HAP-1 (cell line): ENCODE data around the gene PDE1A.
"Not testable (repeated sequence)": the region's sequence is repeated elsewhere in the genome, so short reads cannot be mapped to it uniquely, and the experiment has no call there.

Experiments used
- DNase-seq, 2 experiments: peaks; one replicate each; pipeline ENCODE4 v3.0.0-alpha.2; 2016 to 2020; ENCODE audit warnings: low spot score in 2 of 2
- H3K27me3 ChIP-seq: fragments of 250-450 bp; sonication (Bioruptor Pico); 2 replicates; pipeline ENCODE4 v1.5.1; 2020; ENCODE audit warnings: low read depth, mild to moderate bottlenecking, moderate library complexity
- H3K36me3 ChIP-seq: fragments of 250-450 bp; sonication (Bioruptor Pico); replicated peaks from 2 replicates; pipeline ENCODE4 v1.5.1; 2020; ENCODE audit warnings: mild to moderate bottlenecking
- H3K4me1 ChIP-seq: fragments of 250-450 bp; sonication (Bioruptor Pico); 2 replicates; pipeline ENCODE4 v1.5.1; 2020; ENCODE audit warnings: mild to moderate bottlenecking
- H3K4me3 ChIP-seq: fragments of 250-450 bp; sonication (Bioruptor Pico); 2 replicates; pipeline ENCODE4 v1.5.1; 2020; ENCODE audit warnings: mild to moderate bottlenecking, moderate library complexity
- H3K9me3 ChIP-seq: fragments of 250-450 bp; sonication (Bioruptor Pico); 2 replicates; pipeline ENCODE4 v1.5.1; 2020; ENCODE audit warnings: mild to moderate bottlenecking, moderate library complexity
- in situ Hi-C: fragments of 300-500 bp; cut with MboI; formaldehyde crosslinking; loops from 3 replicates; pipeline ENCODE4 v1.14.3; 2020; ENCODE audit warnings: low sequenced_read_pairs, inconsistent platforms, mixed read lengths

The PDE1A gene

GRCh38 chr2:182318466-182319220, 108.2 kb downstream of the PDE1A start:
- H3K27me3 ChIP-seq: peaks cover 5% of the 10 kb centered on the region
- in situ Hi-C loops: no loop called here

DNA sequence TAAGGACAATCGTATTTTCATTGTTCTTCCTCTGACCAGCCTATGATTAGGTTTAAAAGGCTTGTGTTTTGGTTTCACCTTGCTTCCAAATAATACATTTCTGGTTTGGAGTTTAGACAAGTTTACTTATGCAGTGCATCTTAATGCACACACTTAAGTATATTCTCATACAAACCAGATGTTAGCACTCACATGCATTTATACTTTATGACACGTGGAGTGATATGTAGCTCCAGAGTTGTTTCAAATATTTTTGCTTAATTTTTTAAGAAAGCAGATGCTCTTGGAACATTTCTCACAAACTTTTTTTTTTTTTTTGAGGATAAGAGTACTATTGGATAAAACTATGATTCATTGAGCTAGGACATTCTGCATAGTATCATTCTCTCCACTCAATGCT, 109.9 kb downstream of the PDE1A start:
- Histone ChIP-seq H3K36me3 (no peaks in the 10 kb centered on the region), H3K9me3 (no peaks in the 10 kb centered on the region), H3K4me3 (no peak overlapping the region), H3K4me1 (no peaks in the 10 kb centered on the region), H3K27me3 (peaks cover 6% of the 10 kb centered on the region)
- in situ Hi-C loops: no loop called here
- no peak for DNase-seq

More at GRCh38 chr2:182318466-182319220, 108.2 kb downstream of the PDE1A start:
- DNase-seq: no peak
- Histone ChIP-seq H3K4me3 (no peak overlapping the region), H3K4me1 (no peaks in the 10 kb centered on the region), H3K36me3 (no peaks in the 10 kb centered on the region), H3K9me3 (no peaks in the 10 kb centered on the region)

- no peak for DNase-seq
- no peaks in the 10 kb centered on the region for H3K36me3 ChIP-seq
- in situ Hi-C loops: no loop called here
- no peaks in the 10 kb centered on the region for H3K9me3 ChIP-seq
- no peak overlapping the region for H3K4me3 ChIP-seq
- H3K27me3 ChIP-seq: no peaks in the 10 kb centered on the region
- no peaks in the 10 kb centered on the region for H3K4me1 ChIP-seq
Observed at GRCh38 chr2:182302972-182303371, 123.9 kb downstream of the PDE1A start.

- in situ Hi-C loops: no loop called here
- Histone ChIP-seq H3K36me3 (no peaks in the 10 kb centered on the region), H3K4me3 (no peak overlapping the region), H3K27me3 (no peaks in the 10 kb centered on the region), H3K4me1 (no peaks in the 10 kb centered on the region), H3K9me3 (no peaks in the 10 kb centered on the region)
- no peak for DNase-seq
Observed at GRCh38 chr2:182302174-182302573, 124.7 kb downstream of the PDE1A start.

GRCh38 chr2:182301093-182301492, 125.7 kb downstream of the PDE1A start:
- H3K36me3 ChIP-seq: no peaks in the 10 kb centered on the region
- no peaks in the 10 kb centered on the region for H3K9me3 ChIP-seq
- no peaks in the 10 kb centered on the region for H3K27me3 ChIP-seq
- H3K4me3 ChIP-seq: no peak overlapping the region
- in situ Hi-C loops: no loop called here
- H3K4me1 ChIP-seq: no peaks in the 10 kb centered on the region
- no peak for DNase-seq

DNA sequence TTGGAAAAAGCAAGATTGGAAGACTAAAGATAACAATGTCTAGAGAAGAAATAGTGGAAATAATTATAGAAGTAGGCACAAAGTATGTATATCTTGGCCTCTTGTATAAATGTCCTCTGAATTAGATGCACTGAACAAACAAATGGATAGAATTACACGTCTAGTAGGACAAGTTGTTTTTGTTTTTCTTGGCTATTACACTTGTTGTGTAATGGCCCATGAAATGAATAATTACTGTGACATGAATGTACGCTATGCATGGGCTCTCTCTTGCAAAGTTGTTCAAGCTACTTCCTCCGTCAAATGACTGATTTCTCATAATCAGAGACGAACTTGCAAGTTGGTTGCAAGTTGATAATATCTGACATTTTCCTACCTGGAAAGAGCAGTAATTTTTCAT, 126.2 kb downstream of the PDE1A start:
- in situ Hi-C loops: no loop called here
- H3K36me3 ChIP-seq: no peaks in the 10 kb centered on the region
- H3K4me3 ChIP-seq: no peak overlapping the region
- H3K4me1 ChIP-seq: no peaks in the 10 kb centered on the region
- H3K27me3 ChIP-seq: no peaks in the 10 kb centered on the region
- no peak for DNase-seq
- no peaks in the 10 kb centered on the region for H3K9me3 ChIP-seq

DNA sequence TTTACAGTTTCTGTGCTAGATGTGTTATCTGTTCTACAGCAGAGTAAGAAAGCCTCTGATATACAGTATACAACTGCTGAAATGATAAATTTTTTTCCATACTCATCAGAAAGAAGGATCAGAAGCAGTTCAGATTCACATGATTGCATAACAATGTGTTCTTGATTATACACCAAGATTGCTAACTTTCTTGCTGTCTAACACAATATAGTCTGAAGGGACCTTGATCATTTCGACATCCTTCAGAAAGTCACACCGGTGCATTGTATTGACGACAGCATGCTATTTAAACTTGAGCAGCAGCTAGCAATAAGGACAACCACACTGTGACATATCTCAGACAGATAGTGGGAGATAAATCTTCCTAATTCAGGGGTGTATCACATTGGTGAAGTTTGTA, 127.2 kb downstream of the PDE1A start:
- DNase-seq: no peak
- H3K9me3 ChIP-seq: no peaks in the 10 kb centered on the region
- H3K4me1 ChIP-seq: no peaks in the 10 kb centered on the region
- no peaks in the 10 kb centered on the region for H3K27me3 ChIP-seq
- H3K36me3 ChIP-seq: no peaks in the 10 kb centered on the region
- no peak overlapping the region for H3K4me3 ChIP-seq
- in situ Hi-C loops: no loop called here

- H3K36me3 ChIP-seq: no peaks in the 10 kb centered on the region
- no peaks in the 10 kb centered on the region for H3K27me3 ChIP-seq
- H3K9me3 ChIP-seq: no peaks in the 10 kb centered on the region
- no peak overlapping the region for H3K4me3 ChIP-seq
- H3K4me1 ChIP-seq: no peaks in the 10 kb centered on the region
- in situ Hi-C loops: no loop called here
- no peak for DNase-seq
Observed at GRCh38 chr2:182298456-182298855, 128.4 kb downstream of the PDE1A start.

DNA sequence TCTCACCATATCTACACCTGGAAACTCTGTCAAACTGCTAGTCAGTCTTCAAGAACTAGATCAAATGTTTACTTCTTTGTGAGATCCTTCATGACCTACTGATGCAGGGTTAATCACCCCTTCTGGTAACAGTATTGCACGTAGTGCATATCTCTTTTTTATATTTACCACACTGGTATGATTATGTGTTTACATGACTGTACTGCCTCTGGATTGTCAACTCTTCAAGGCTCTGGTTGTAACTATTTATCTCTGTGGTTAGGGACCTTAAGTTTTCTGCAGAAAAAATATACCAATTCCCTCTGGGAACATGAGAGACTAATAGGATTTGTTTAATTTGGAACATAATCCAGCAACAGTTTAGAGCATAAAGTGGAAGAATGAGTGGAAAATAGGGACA, 135.5 kb downstream of the PDE1A start:
- in situ Hi-C loops: no loop called here
- Histone ChIP-seq H3K4me1 (no peaks in the 10 kb centered on the region), H3K4me3 (no peak overlapping the region), H3K9me3 (no peaks in the 10 kb centered on the region), H3K36me3 (no peaks in the 10 kb centered on the region), H3K27me3 (no peaks in the 10 kb centered on the region)
- DNase-seq: no peak

DNA sequence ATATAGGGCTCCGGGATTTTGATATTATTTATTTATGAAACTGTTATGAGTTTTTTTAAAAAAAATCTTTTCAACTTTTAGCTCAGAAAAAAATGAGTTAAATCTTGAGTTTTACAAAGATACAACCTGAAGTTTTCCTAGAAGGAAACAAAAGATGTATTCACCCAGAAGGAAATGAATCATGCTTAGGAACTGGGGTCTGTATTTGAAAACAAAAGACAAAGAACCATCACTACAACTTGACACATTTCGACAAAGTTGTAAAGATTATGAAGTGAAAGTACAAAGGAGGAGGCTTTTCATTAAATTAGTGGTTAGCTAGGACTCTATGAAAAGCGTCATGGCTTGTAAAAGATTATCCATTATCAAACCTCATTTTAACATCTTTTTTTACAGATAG, 143.3 kb downstream of the PDE1A start:
- H3K36me3 ChIP-seq: no peaks in the 10 kb centered on the region
- H3K27me3 ChIP-seq: no peaks in the 10 kb centered on the region
- H3K4me1 ChIP-seq: no peaks in the 10 kb centered on the region
- in situ Hi-C loops: no loop called here
- H3K9me3 ChIP-seq: no peaks in the 10 kb centered on the region
- H3K4me3 ChIP-seq: no peak overlapping the region
- no peak for DNase-seq

DNA sequence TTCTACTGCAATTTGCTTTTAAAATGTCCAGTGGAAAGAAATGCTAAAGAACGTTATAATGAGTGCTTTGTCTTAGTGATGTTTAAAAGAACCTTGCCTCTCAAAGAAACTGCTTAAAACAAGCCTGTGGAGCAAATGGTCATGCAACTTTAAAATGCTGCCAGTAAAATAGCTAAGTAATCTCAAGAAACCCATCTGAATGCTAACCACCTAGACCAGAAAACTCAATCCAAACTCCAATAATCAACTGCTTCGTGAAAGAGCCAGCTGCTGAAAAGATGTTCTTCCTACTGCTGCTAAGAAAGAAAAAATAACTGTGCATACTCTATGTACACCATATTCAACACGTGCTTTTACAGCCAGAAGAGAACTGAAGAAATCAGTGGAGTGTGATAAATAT, 145.6 kb downstream of the PDE1A start:
- H3K36me3 ChIP-seq: no peaks in the 10 kb centered on the region
- no peaks in the 10 kb centered on the region for H3K4me1 ChIP-seq
- no peaks in the 10 kb centered on the region for H3K27me3 ChIP-seq
- in situ Hi-C loops: no loop called here
- DNase-seq: no peak
- no peak overlapping the region for H3K4me3 ChIP-seq
- H3K9me3 ChIP-seq: no peaks in the 10 kb centered on the region

GRCh38 chr2:182280118-182280517, 146.7 kb downstream of the PDE1A start:
- Histone ChIP-seq H3K4me3 (no peak overlapping the region), H3K9me3 (no peaks in the 10 kb centered on the region), H3K4me1 (no peaks in the 10 kb centered on the region), H3K27me3 (no peaks in the 10 kb centered on the region), H3K36me3 (no peaks in the 10 kb centered on the region)
- in situ Hi-C loops: no loop called here
- DNase-seq: no peak

- not testable (repeated sequence) for H3K4me1 ChIP-seq, DNase-seq
Observed at GRCh38 chr2:182276662-182277061, 150.2 kb downstream of the PDE1A start.

DNA sequence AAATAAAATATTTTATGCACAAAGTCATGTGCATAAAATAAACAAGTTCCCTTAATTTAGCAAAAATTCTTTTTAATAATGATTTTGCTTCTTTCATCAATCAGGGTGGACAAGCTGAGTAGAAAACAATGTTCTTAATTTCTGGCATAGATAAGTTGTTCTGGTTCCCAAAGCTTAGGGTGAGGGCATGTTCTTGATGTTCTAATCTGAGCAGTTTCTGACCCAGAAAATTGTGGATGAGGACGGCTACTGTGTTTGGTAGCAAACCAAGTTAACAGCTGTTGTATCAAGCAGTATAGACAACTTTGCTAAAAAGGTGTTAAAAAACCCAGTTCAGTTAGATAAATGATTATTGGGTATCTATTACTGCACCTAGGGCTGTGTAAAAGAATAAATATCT, 158.9 kb downstream of the PDE1A start:
- no peak for DNase-seq
- H3K36me3 ChIP-seq: no peaks in the 10 kb centered on the region

More at GRCh38 chr2:182276662-182277061, 150.2 kb downstream of the PDE1A start:
- H3K4me3 ChIP-seq, H3K27me3 ChIP-seq, H3K36me3 ChIP-seq, H3K9me3 ChIP-seq, in situ Hi-C loops: not testable (repeated sequence)

GRCh38 chr2:182266909-182267308, 159.9 kb downstream of the PDE1A start:
- no peaks in the 10 kb centered on the region for H3K4me1 ChIP-seq
- H3K9me3 ChIP-seq: no peaks in the 10 kb centered on the region
- in situ Hi-C loops: no loop called here
- H3K36me3 ChIP-seq: no peaks in the 10 kb centered on the region
- H3K4me3 ChIP-seq: no peak overlapping the region
- DNase-seq: no peak
- H3K27me3 ChIP-seq: no peaks in the 10 kb centered on the region

More for the DNA sequence above, 158.9 kb downstream of the PDE1A start:
- Histone ChIP-seq H3K4me3 (no peak overlapping the region), H3K4me1 (no peaks in the 10 kb centered on the region), H3K27me3 (no peaks in the 10 kb centered on the region), H3K9me3 (no peaks in the 10 kb centered on the region)
- in situ Hi-C loops: no loop called here
